ENCODE results near the gene KLHL35. TPM values are rescaled to one million over a fixed set of nuclear protein-coding genes. Genes with fewer than 3 reads are reported as not detected.

Gene KLHL35
- total and polyA plus RNA-seq, 2 experiments from 2014 or later: 2.2 to 3.4 TPM

- H3K4me1 ChIP-seq (ENCODE audit: low read depth): no peaks in the 10 kb centered on the region
- H3K27ac ChIP-seq: no peak overlapping the region
- H3K9me3 ChIP-seq (ENCODE audit: low read depth): no peaks in the 10 kb centered on the region
- H3K36me3 ChIP-seq: no peaks in the 10 kb centered on the region
- TF ChIP-seq CTCF (IDR thresholded peaks at IDR 0.05; ENCODE audit: low read depth, low read length): no peak
- H3K4me3 ChIP-seq: no peak overlapping the region
- no peaks in the 10 kb centered on the region for H3K27me3 ChIP-seq
- DNase-seq (ENCODE audit: low read depth in 1 of 2, low spot score in 1 of 2): no peak
Measured at GRCh38 chr11:75441804-75442132, 8.8 kb upstream of the KLHL35 start.

GRCh38 chr11:75440960-75441803 lies 8.2 kb upstream of the KLHL35 start:
- Histone ChIP-seq H3K4me3 (no peak overlapping the region), H3K4me1 (ENCODE audit: low read depth) (no peaks in the 10 kb centered on the region), H3K27me3 (no peaks in the 10 kb centered on the region), H3K36me3 (no peaks in the 10 kb centered on the region), H3K9me3 (ENCODE audit: low read depth) (no peaks in the 10 kb centered on the region), H3K27ac (no peak overlapping the region)
- no peak for DNase-seq (ENCODE audit: low read depth in 1 of 2, low spot score in 1 of 2)
- TF ChIP-seq CTCF (IDR thresholded peaks at IDR 0.05; ENCODE audit: low read depth, low read length): no peak

- Histone ChIP-seq H3K36me3 (no peaks in the 10 kb centered on the region), H3K9me3 (ENCODE audit: low read depth) (no peaks in the 10 kb centered on the region)
Measured at GRCh38 chr11:75439495-75440120, 6.6 kb upstream of the KLHL35 start.

GRCh38 chr11:75439026-75439425 lies 6.0 kb upstream of the KLHL35 start:
- H3K27me3 ChIP-seq: peaks cover 3% of the 10 kb centered on the region
- TF ChIP-seq CTCF (IDR thresholded peaks at IDR 0.05; ENCODE audit: low read depth, low read length): no peak
- H3K27ac ChIP-seq: no peak overlapping the region
- H3K4me3 ChIP-seq: no peak overlapping the region
- DNase-seq (ENCODE audit: low read depth in 1 of 2, low spot score in 1 of 2): no peak
- H3K4me1 ChIP-seq (ENCODE audit: low read depth): no peaks in the 10 kb centered on the region
- no peaks in the 10 kb centered on the region for H3K36me3 ChIP-seq
- no peaks in the 10 kb centered on the region for H3K9me3 ChIP-seq (ENCODE audit: low read depth)

More at GRCh38 chr11:75439495-75440120, 6.6 kb upstream of the KLHL35 start:
- TF ChIP-seq CTCF (IDR thresholded peaks at IDR 0.05; ENCODE audit: low read depth, low read length): no peak
- Histone ChIP-seq H3K27ac (no peak overlapping the region), H3K27me3 (no peaks in the 10 kb centered on the region), H3K4me1 (ENCODE audit: low read depth) (no peaks in the 10 kb centered on the region), H3K4me3 (no peak overlapping the region)
- no peak for DNase-seq (ENCODE audit: low read depth in 1 of 2, low spot score in 1 of 2)

GRCh38 chr11:75437966-75438659 lies 5.1 kb upstream of the KLHL35 start:
- no peak overlapping the region for H3K27ac ChIP-seq
- H3K4me1 ChIP-seq (ENCODE audit: low read depth): no peaks in the 10 kb centered on the region
- no peak for TF ChIP-seq CTCF (IDR thresholded peaks at IDR 0.05; ENCODE audit: low read depth, low read length)
- H3K27me3 ChIP-seq: peaks cover 12% of the 10 kb centered on the region
- DNase-seq (ENCODE audit: low read depth in 1 of 2, low spot score in 1 of 2): no peak
- H3K36me3 ChIP-seq: no peaks in the 10 kb centered on the region
- H3K9me3 ChIP-seq (ENCODE audit: low read depth): no peaks in the 10 kb centered on the region
- H3K4me3 ChIP-seq: no peak overlapping the region
